Eye (tissue), 1 donor: ENCODE data around the gene DGKG.

ENCODE experiments used
- DNase-seq: peaks from one replicate; pipeline ENCODE4 v3.0.0-alpha.2; 2015

DGKG gene

GRCh38 chr3:186236357-186237020 is 125.5 kb downstream of the DGKG start:
- DNase-seq = no peak

- DNase-seq = no peak
Measured at GRCh38 chr3:186235554-186235953, 126.5 kb downstream of the DGKG start.

DNA sequence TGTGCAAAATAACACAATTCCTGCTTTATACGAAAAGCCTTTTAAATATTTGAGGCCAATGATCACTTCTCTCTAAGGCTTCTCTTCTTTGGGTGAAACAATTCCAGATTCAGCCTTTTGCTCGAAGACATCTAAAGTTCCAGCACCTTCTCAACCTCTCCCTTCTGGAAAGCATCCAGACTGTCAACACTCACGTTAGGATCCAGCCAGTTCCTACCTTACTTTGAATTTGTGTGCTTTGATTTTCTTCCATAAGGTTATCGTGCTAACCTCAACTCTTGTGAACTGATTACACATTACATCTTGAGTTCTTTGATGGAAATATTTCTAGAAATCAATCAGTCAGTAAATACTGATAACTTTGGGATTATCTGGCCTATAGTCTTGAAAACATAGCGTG is 127.9 kb downstream of the DGKG start:
- no peak for DNase-seq

GRCh38 chr3:186226482-186226881 is 135.6 kb downstream of the DGKG start:
- DNase-seq = no peak

DNA sequence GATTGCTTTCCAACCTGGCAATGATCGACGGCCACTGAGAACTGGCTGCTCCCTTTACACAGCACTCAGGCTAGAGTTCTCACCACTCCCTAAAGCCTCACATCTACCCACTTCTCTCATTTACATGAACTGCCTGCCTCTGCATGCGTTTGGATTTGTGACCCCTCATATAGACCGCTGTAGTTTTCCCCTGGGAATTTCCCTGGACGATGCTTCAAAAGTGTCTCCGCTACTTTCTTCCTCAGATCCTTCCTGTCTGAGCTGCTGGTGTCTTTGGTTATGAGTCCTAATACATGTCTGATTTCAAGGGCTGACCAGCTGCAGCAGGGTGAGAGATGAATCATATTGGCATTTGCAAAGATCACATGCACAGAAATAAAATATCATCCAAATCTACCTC is 136.4 kb downstream of the DGKG start:
- no peak for DNase-seq

DNA sequence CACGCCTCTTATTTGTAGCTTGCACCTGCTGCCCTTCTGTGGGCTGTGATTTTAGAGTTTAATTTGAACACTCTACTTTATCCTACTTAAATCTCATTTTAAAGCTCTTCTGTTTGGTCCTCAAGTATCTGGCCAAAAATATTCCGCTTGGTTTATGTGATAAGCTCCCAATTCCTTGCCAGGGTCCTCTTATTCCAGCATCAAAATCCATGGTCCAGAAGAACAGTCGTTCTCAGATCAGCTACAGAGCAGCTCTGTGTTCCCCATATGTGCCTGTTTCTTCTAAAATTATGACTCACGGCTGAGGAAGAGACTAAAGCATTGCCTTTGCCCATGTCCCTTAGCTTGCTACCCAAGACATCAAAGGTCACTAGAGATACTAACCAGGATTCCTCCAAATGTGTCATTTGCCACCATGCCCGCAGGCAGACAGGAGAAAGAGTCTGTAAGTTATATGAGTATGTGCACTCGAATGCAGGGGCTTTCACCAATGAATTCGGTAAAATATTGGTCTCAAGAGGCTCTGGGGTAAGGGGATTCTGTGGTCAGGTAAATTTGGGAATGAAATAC is 137.9 kb downstream of the DGKG start:
- no peak for DNase-seq

DNA sequence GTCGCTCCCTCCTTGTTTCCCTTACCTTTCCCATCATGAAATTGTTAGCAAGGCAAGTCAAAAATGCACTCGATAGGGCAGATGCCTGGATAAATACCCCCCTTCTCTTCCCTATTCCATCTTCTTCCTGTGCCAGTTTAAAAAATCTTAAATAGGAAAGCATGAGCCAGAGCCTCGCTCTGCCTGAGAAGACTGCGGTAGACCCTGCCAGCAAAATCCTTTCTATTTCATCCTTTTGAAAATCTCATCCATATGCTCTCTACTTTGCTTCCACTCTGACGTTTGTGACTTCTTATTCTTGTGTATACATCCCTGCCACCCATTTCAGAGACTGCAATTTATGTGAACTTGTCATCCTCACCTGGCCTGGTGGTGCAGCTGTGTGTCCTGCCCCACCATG is 138.6 kb downstream of the DGKG start:
- no peak for DNase-seq

- no peak for DNase-seq
Measured at GRCh38 chr3:186221760-186222378, 140.2 kb downstream of the DGKG start.

GRCh38 chr3:186220911-186221645 is 141.0 kb downstream of the DGKG start:
- no peak for DNase-seq

DNA sequence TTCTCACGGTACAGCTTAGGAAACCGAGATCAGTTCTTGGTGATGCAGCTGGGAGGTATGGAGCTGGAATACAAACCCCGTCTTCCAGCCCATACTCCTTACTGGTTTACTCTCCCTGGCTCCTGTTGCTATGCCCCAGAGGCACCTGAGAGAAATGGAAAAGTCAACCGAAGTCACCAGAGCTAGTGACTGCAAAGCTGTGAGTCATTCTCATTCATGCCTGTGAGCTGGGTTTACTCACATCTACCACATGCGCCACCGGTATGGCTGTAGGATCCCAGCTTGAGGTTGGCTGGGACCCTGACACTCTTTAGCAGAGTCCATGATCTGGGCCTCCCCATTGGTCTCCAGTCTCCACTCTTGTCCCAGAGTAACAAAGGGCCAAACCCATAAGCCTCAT is 141.7 kb downstream of the DGKG start:
- DNase-seq = no peak

DNA sequence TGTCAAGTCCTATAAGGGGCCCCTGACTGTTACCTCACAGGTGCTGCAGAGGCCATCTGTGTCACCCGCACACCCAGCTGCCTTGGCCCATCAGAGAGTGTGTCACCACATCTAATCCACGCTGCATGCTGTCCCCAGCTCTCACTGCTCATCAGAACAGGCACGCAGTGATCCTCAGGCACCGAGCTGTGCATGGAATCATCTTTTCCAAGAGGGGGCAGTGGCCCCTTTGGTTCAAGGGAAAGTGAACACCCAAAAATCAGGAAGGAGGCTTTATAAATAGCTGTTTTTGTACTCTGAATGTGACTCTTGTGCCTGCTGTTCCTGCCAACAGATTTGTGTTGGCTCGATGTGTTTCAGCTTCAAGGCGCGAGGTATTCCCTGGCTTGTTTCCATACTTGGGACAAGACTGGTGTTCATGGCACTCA is 142.8 kb downstream of the DGKG start:
- DNase-seq = no peak

- no peak for DNase-seq
Measured at GRCh38 chr3:186218421-186218820, 143.6 kb downstream of the DGKG start.

- DNase-seq = no peak
Measured at GRCh38 chr3:186217820-186218164, 144.2 kb downstream of the DGKG start.

GRCh38 chr3:186216900-186217819 is 144.9 kb downstream of the DGKG start:
- no peak for DNase-seq

- DNase-seq = no peak
Measured at GRCh38 chr3:186214670-186215069, 147.4 kb downstream of the DGKG start.

GRCh38 chr3:186213946-186214345 is 148.1 kb downstream of the DGKG start:
- DNase-seq = no peak

- no peak for DNase-seq
Measured at GRCh38 chr3:186212611-186213010, 149.4 kb downstream of the DGKG start.

- DNase-seq = no peak
Measured at GRCh38 chr3:186210852-186211500, 151.1 kb downstream of the DGKG start.

DNA sequence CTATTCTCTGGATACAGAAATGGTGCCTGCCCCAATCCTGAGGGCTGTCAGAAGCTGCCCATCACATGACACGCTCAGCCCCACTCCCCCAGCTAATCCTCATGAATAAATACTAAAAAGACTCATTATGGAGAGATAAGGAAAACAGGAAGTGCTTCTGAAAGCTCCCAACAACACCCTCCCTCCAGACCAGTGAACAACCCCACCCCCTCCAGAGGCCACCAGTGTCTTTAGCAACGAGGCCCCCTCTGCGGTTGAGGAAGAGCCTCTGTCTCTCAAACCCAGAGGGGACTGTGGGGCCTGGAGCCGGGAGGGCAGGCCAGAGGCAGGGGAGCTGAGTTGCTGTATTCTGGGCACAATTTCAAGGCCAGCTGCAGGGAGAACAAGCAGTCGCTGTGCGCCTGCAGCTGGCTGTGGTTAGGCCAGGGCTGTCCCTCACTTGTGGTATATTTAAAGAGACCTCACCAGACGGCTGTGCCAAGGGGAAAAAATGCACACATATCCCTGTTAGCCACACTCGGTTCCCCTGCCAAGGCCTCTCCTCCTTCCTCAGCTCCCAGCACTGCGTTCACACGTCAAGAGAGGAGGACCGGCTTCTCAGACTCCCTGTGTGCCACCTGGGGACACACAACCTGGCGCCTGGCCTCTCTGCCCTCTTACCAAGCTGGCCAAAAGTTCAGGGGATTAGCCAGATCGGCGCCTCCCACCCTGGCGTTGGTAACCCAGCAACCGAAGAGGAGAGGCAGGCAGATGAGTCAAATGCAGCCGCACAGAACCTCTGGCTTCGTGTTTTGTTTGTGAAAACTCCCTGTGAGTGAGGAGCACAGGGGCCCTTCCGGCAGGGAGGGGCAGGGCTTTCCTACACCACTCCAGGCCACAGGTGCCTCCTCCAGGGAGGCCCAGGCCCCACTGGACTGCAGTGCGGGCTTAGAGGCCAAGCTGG is 152.0 kb downstream of the DGKG start:
- DNase-seq = peak; percentile 76

- DNase-seq = no peak
Measured at GRCh38 chr3:186208296-186208989, 153.6 kb downstream of the DGKG start.
